Measurements from ENCODE around the gene BEAN1.

DNA sequence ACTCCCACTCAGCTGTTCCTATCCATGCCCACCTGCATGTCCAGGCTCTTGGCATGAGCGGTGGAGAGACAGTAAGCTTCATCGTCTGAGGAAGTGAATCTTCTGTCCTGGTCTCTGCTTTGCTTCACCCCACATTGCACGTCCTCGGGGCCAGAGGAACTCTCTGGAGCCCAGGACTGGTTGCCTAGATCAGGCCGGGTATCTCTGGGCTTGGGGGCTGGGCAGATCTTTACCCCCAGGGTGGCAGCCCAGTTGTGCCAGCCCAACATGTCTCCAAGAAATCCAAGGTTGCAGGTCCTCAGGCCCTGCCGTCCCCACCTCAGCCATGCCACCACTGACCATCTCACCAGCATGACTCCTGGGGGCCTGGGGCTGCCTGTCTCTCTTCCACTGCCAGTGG is 58.3 kb downstream of the BEAN1 start:
- TF ChIP-seq POLR2AphosphoS5 (IDR thresholded peaks at IDR 0.05; ENCODE audit: low read depth, low read length) = no peak
- TF ChIP-seq POLR2A (IDR thresholded peaks at IDR 0.05; ENCODE audit: low read depth, low read length) = no peak
- no peak for TF ChIP-seq TAF1 (IDR thresholded peaks at IDR 0.05; ENCODE audit: low read depth, low read length)

Measured in GM12891 (cell line).